Kidney (tissue), 14 donors: ENCODE data around the gene MEGF11. TPM values are rescaled to one million over a fixed set of nuclear protein-coding genes. Genes with fewer than 3 reads are reported as not detected.
A peak's percentile ranks its signal among the peaks of the same experiment; 100 is the strongest.

Experiments
- DNase-seq, 5 donors: peaks; one replicate each; pipeline ENCODE4 v3.0.0-alpha.2; 2013 to 2020
- FAIRE-seq: peaks from 2 replicates; lab custom pipeline; 2012; peaks lifted over from hg19 to GRCh38; lab: Jason Lieb, UNC
- H3K27ac ChIP-seq, 2 donors: one replicate each; pipeline ENCODE4 v1.7.0; 2013; ENCODE audit warnings: low read depth in 2 of 2, low read length in 2 of 2, inconsistent platforms in 1 of 2
- H3K27me3 ChIP-seq: one replicate; pipeline ENCODE4 v1.7.1; 2013; ENCODE audit warnings: low read length, inconsistent platforms; ENCODE audit not compliant: control insufficient read depth, insufficient read depth
- H3K36me3 ChIP-seq, 3 donors: one replicate each; pipeline versions ENCODE4 v1.7.0 to v1.7.1; 2013; ENCODE audit warnings: low read length in 3 of 3, control low read depth in 1 of 3, inconsistent platforms in 1 of 3; ENCODE audit not compliant: insufficient read depth in 3 of 3, control insufficient read depth in 2 of 3
- H3K4me1 ChIP-seq, 3 donors: one replicate each; pipeline versions ENCODE4 v1.7.0 to v1.7.1; 2013; ENCODE audit warnings: low read length in 3 of 3, inconsistent platforms in 1 of 3, low read depth in 1 of 3; ENCODE audit not compliant: control insufficient read depth in 2 of 3, insufficient read depth in 2 of 3
- H3K4me3 ChIP-seq, 3 donors: one replicate each; pipeline versions ENCODE4 v1.7.0 to v1.8.1; 2013; ENCODE audit warnings: low read length in 3 of 3, control low read depth in 1 of 3, inconsistent platforms in 1 of 3
- H3K9ac ChIP-seq, 3 donors: one replicate each; pipeline versions ENCODE4 v1.7.0 to v1.7.1; 2013; ENCODE audit warnings: low read length in 3 of 3, control low read depth in 1 of 3, inconsistent platforms in 1 of 3
- H3K9me3 ChIP-seq, 3 donors: one replicate each; pipeline versions ENCODE4 v1.7.0 to v1.7.1; 2013; ENCODE audit warnings: low read length in 3 of 3, control low read depth in 1 of 3, inconsistent platforms in 1 of 3; ENCODE audit not compliant: control insufficient read depth in 2 of 3, insufficient read depth in 1 of 3
- intact Hi-C: fragments of 100-400 bp; cut with DNase I; formaldehyde crosslinking; loops from one replicate; pipeline ENCODE4 v1.11.1; 2022
- polyA plus RNA-seq: library from polyadenylated mRNA; stranded (reverse); fragments of 350-450 nt; fragmentation: Illumina TruSeq; extraction: RNeasy Lipid Tissue Mini Kit (QIAGEN cat#74804); gene quantifications from one replicate; pipeline ENCODE4 v1.2.3, GENCODE V29; 2014; ENCODE audit warnings: low read depth, low replicate concordance; ENCODE audit not compliant: insufficient read depth
- total RNA-seq: library from RNA; stranded (reverse); fragmentation: NEBNext Ultra II Directional; extraction: Animal tissue kit (Norgen Biotek cat#: 25700); gene quantifications from one replicate; pipeline ENCODE4 v1.2.1, GENCODE V29; 2021
- TF ChIP-seq, protein P1 (sequence below): IDR thresholded peaks from 3 replicates; pipeline ENCODE4 v1.5.1; 2012; ENCODE audit warnings: mild to moderate bottlenecking, moderate library complexity, borderline replicate concordance; ENCODE audit not compliant: insufficient read depth; ENCODE audit errors: extremely low read depth
- donor health status: control.
- donor health status: control.
- donor health status: control.
- donor health status: control.
- donor health status: control.
- donor health status: DM: yes; HTN: yes; CAD: no.
- donor health status: Normal renal cell carcinoma (clear cell type).

The MEGF11 gene
- total and polyA plus RNA-seq, 2 donors from 2014 or later = 10.4 to 41.8 TPM

DNA sequence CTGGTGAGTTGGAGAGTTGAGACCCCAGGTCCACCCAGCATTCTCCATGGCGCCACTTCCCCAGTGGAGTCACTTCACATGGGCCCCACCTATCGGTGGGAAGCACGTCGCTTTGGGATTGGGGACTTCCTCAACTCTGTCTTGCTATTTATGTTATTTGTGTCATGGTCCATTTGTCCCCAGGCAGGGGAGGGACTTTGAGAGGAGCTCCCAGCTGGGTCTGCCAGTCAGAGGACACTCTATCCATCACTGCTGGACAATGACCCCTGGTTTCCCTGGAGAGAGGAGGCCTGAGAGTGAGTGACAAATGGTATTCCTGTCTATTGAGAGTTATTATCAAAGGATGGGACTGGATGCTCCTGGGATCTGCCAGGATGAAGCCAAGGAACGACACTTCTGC lies 256.6 kb downstream of the MEGF11 start:
- no peak for FAIRE-seq
- intact Hi-C loops = no loop called here

DNA sequence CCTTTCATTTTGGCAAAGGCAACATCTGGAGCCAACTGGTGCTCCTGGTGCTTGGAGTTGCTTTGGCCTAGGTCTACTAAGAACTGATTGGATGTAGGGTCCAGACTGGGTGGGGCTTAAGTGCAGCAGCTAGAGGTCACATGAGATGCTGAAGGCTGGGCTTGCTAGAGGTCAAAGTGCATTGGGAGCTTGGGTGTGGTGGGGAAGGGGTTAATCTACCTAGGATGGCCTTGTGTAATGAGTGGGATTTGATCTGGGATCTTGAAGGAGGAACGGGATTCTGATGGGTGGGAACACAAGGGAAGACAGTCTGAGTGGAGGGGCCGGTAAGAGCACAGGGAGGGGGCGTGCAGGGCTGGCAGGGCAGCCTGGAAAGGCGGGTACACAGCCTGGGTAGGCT lies 258.7 kb downstream of the MEGF11 start:
- no peaks in the 10 kb centered on the region for H3K36me3 ChIP-seq
- TF ChIP-seq, protein P1, sequence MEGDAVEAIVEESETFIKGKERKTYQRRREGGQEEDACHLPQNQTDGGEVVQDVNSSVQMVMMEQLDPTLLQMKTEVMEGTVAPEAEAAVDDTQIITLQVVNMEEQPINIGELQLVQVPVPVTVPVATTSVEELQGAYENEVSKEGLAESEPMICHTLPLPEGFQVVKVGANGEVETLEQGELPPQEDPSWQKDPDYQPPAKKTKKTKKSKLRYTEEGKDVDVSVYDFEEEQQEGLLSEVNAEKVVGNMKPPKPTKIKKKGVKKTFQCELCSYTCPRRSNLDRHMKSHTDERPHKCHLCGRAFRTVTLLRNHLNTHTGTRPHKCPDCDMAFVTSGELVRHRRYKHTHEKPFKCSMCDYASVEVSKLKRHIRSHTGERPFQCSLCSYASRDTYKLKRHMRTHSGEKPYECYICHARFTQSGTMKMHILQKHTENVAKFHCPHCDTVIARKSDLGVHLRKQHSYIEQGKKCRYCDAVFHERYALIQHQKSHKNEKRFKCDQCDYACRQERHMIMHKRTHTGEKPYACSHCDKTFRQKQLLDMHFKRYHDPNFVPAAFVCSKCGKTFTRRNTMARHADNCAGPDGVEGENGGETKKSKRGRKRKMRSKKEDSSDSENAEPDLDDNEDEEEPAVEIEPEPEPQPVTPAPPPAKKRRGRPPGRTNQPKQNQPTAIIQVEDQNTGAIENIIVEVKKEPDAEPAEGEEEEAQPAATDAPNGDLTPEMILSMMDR = no peak
- no peaks in the 10 kb centered on the region for H3K4me1 ChIP-seq
- no peak for DNase-seq
- H3K9me3 ChIP-seq = no peaks in the 10 kb centered on the region
- no peak overlapping the region for H3K27ac ChIP-seq
- intact Hi-C loops = no loop called here
- no peaks in the 10 kb centered on the region for H3K27me3 ChIP-seq
- H3K9ac ChIP-seq = no peak overlapping the region
- H3K4me3 ChIP-seq = no peak overlapping the region
- FAIRE-seq = no peak

More for the DNA sequence above, 256.6 kb downstream of the MEGF11 start:
- TF ChIP-seq, protein P1 = no peak
- H3K36me3 ChIP-seq = no peaks in the 10 kb centered on the region
- H3K27ac ChIP-seq = no peak overlapping the region
- no peaks in the 10 kb centered on the region for H3K27me3 ChIP-seq
- H3K9me3 ChIP-seq = no peaks in the 10 kb centered on the region
- H3K9ac ChIP-seq = no peak overlapping the region
- DNase-seq = peak in 1 of 5 donors; percentile 42
- no peak overlapping the region for H3K4me3 ChIP-seq
- no peaks in the 10 kb centered on the region for H3K4me1 ChIP-seq

DNA sequence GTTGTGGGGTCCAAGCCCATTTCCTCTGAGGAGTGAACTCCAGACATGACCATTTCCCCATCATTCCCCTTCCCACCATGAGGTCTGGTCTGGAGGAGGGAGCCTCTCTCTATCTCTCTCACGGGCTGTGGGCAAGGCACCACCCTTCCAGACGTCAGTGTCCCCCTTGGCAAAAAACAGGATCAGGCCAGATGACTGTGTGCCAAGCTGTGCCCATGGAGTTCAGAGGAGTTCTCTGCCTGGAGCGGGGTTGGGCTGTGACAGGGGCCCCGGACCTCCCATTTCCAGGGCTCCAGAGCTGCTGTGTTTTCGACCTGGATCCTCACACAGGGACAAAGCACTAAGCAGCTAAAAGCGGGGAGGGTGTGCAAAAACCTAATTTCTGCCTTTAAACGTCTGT lies 259.8 kb downstream of the MEGF11 start:
- Histone ChIP-seq H3K27me3 (no peaks in the 10 kb centered on the region), H3K4me1 (no peaks in the 10 kb centered on the region), H3K9me3 (no peaks in the 10 kb centered on the region), H3K9ac (no peak overlapping the region), H3K36me3 (no peaks in the 10 kb centered on the region), H3K4me3 (no peak overlapping the region), H3K27ac (no peak overlapping the region)
- intact Hi-C loops = no loop called here
- FAIRE-seq = no peak
- TF ChIP-seq, protein P1 = no peak
- DNase-seq = no peak

DNA sequence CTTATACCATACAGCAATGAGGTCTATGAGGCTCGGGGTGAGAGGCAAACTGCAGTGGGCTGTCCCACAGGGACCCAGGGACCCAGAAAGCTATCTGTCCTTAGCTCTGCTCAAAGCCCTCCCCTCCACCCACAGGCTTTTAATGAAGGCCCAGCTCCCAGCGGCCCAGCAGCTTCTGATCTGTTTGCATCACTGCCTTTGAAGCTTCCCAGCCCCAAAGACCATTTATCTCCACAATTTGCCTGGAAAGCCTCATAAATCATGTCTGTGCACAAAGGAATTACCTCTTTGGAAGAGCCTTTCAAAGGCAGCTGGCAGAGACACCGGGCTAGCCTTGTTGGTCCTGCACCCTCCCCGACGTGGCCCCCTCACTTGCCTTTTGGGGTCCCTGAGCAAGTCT lies 260.3 kb downstream of the MEGF11 start:
- Histone ChIP-seq H3K9ac (no peak overlapping the region), H3K36me3 (no peaks in the 10 kb centered on the region), H3K27me3 (no peaks in the 10 kb centered on the region), H3K27ac (no peak overlapping the region), H3K4me1 (no peaks in the 10 kb centered on the region), H3K4me3 (no peak overlapping the region), H3K9me3 (no peaks in the 10 kb centered on the region)
- TF ChIP-seq, protein P1 = no peak
- intact Hi-C loops = no loop called here
- FAIRE-seq = no peak
- DNase-seq = peak in 4 of 5 donors; percentile 44 to 77 (median 70)
